HG03571 (cell line): ENCODE data around the gene ITGB7.

ENCODE experiments used
- ATAC-seq: cut with Tn5 transposase; IDR thresholded peaks from one replicate; pipeline ENCODE4 v1.9.1; 2021; ENCODE audit not compliant: unreplicated experiment

The ITGB7 gene

GRCh38 chr12:53159195-53159839 lies 47.7 kb downstream of the ITGB7 start:
- ATAC-seq: peak; percentile 59

GRCh38 chr12:53152390-53152789 lies 54.7 kb downstream of the ITGB7 start:
- no peak for ATAC-seq

DNA sequence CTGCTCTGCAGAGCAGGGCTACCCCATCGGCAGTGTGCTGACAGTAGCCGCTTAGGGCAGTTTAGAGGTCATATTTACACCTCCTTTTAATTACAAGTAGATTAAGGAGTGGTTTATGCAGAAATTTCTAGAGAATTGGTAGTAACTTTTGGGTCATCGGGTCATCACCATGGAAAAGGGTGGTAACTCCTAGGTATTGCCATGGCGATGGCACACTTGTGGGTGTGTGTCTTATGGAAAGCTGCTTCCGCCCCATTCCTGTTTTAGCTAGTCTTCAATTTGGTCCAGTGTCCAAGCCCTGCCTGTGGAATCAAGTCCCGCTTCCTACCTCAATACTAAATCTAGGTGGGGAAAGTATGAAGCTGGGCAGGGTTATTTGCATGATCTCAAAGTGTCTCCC lies 56.0 kb downstream of the ITGB7 start:
- ATAC-seq: no peak

DNA sequence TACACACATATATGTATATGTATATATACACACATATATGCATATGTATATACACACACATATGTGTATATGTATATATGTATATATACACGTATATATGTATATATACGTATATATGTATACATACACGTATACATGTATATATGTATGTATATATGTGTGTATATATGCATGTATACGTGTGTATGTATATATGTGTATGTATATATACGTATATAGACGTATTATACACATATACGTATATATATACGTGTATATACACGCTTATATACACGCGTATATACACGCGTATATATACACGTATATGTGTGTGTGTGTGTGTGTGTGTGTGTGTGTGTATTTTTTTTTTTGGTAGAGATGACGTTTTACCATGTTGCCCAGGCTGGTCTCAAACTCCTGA lies 59.4 kb downstream of the ITGB7 start:
- no peak for ATAC-seq

DNA sequence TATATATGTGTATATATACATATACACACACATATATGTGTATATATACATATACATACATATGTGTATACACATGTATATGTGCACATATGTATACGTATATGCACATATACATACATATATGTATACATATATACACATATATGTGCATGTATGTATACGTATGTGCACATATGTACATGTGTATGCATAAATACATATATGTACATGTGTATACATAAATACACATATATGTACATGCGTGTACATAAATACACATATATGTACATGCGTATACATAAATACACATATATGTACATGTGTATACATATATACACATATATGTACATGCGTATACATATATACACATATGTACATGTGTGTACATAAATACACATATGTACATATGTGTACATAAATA lies 59.9 kb downstream of the ITGB7 start:
- no peak for ATAC-seq

DNA sequence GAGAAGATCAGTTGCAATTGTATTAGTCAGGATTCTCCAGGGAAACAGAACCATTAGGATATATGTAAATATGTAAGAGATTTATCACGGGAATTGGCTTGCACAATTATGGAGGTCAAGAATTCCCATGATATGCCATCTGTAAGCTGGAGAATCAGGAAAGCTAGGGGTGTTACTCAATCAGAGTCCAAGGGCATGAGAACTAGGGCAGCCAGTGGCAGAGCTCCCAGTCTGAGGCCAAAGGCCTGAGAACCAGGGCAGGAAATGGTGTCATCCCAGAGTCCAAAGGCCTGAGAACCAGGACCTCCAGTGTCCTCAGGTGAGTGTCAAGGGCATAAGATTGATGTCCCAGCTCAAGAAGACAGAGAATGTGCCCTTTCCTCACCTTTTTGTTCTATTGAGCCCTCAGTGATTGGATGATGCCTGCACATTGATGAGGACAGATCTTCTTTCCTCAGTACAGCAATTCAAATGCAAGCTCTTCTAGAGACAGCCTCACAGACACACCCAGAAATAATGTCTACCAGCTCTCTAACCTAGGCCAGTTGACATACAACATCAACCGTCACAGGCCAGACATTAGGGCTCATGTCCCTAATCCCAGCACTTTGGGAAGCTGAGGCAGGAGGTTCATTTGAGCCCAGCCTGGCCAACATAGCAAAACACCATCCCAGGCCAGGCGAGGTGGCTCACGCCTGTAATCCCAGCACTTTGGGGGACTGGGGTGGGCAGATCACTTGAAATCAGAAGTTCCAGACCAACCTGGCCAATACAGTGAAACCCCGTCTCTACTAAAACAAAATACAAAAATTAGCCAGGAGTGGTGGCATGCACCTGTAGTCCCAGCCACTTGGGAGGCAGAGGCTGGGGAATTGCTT lies 61.4 kb downstream of the ITGB7 start:
- no peak for ATAC-seq

DNA sequence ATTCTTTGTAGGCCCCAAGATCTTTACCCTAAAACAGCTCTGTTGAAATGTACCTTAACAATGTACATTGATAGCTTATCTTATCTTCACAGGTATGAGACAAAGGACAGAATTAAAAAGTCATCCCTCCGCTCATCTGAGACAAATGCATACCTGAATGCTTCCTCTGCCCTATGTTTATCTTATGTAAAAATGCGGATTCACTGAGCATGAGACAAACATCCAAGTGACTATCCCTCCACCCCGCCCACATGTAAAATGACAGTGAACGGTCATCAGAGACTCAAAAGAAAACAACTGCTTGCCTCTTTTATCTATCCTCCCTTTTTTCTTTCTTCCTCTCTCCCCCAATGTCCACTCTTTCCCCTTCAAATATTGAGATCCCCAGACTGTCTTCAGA lies 63.7 kb downstream of the ITGB7 start:
- no peak for ATAC-seq
